HFF-Myc (cell line): ENCODE measurements around the gene AKR1B15.

Source experiments
- DNase-seq: peaks from one replicate; pipeline ENCODE4 v3.0.0-alpha.2; 2011; ENCODE audit warnings: low read depth; ENCODE audit errors: extremely low read depth
- H3K4me3 ChIP-seq: replicated peaks from 2 replicates; pipeline ENCODE4 v1.5.1; 2011; ENCODE audit warnings: low read depth, mild to moderate bottlenecking, control low read depth, low read length
- CTCF ChIP-seq: IDR thresholded peaks from 2 replicates; pipeline ENCODE4 v1.5.1; 2012; ENCODE audit warnings: mild to moderate bottlenecking, low read depth, low read length, control low read depth; ENCODE audit errors: missing control alignments

AKR1B15 gene

DNA sequence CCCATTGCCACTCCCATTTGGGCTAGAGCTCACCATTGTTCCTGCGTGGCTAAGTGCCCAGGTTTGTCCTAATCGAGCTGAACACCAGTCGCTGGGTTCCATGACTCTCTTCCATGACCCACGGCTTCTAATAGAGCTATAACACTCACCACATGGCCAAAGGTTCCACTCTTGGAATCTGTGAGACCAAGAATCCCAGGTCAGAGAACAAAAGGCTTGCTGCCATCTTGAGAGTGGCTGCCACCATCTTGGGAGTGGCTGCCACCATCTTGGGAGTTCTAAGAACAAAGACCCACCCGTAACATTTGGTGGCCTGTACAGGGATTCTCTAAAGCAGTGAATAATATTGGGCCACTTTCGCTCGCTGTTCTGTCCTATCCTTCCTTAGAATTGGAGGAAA, 37.0 kb downstream of the AKR1B15 start:
- TF ChIP-seq CTCF, result no peak
- DNase-seq, result no peak
- no peak overlapping the region for H3K4me3 ChIP-seq

GRCh38 chr7:134587750-134588149, 38.8 kb downstream of the AKR1B15 start:
- TF ChIP-seq CTCF, result no peak
- no peak for DNase-seq
- H3K4me3 ChIP-seq, result no peak overlapping the region

DNA sequence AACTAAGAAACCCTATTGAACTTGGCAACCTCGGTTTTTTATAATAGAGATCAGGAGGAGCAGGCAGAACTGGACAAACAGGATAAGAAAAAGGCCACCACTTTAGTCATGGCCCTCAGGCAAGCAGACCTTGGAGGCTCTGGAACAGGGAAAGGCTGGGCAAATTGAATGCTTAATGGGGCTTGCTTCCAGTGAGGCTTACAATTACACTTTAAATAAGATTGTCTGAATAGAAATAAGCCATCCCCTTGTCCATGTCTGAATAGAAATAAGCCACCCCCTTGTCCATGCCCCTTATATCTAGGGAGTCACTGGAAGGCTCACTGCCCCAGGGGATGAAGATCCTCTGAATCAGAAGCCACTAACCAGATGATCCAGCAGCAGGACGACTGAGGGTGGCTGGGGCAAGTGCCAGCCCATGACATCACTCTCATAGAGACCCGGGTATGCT, 40.6 kb downstream of the AKR1B15 start:
- TF ChIP-seq CTCF, result no peak
- DNase-seq, result no peak
- no peak overlapping the region for H3K4me3 ChIP-seq

- H3K4me3 ChIP-seq, result no peak overlapping the region
- peak; percentile 44 for DNase-seq
- TF ChIP-seq CTCF, result no peak
Observed at GRCh38 chr7:134593530-134594392, 44.9 kb downstream of the AKR1B15 start.

GRCh38 chr7:134594877-134595276, 46.0 kb downstream of the AKR1B15 start:
- no peak overlapping the region for H3K4me3 ChIP-seq
- no peak for DNase-seq
- TF ChIP-seq CTCF, result no peak

- H3K4me3 ChIP-seq, result no peak overlapping the region
- TF ChIP-seq CTCF, result no peak
- DNase-seq, result no peak
Observed at GRCh38 chr7:134599371-134599770, 50.5 kb downstream of the AKR1B15 start.
